Skin of body (tissue), 2 donors: ENCODE data around the gene AMMECR1L. TPM values are rescaled to one million over a fixed set of nuclear protein-coding genes. Genes with fewer than 3 reads are reported as not detected.
"Not testable (repeated sequence)": the region's sequence is repeated elsewhere in the genome, so short reads cannot be mapped to it uniquely, and the experiment has no call there.

ENCODE experiments used
- DNase-seq: peaks from one replicate; lab custom pipeline; 2025; lab: John Stamatoyannopoulos, UW
- total RNA-seq: library from RNA; depleted of rRNA; stranded (reverse); fragments of >200 nt; gene quantifications from one replicate; pipeline ENCODE4 v1.2.3, GENCODE V29; 2014

Gene AMMECR1L
- total RNA-seq, 1 donor from 2014 or later: 12.1 TPM

GRCh38 chr2:127887082-127887775 lies 1.5 kb upstream of the AMMECR1L start:
- DNase-seq: peak; percentile 4

GRCh38 chr2:127886593-127886935 lies 808 bp upstream of the AMMECR1L start:
- not testable (repeated sequence) for DNase-seq

- DNase-seq: not testable (repeated sequence)
These were observed 655 bp downstream of the AMMECR1L start for GRCh38 chr2:127884861-127885740.

- peak; percentile 12 for DNase-seq
These were observed 1.3 kb downstream of the AMMECR1L start for GRCh38 chr2:127884436-127884835.

GRCh38 chr2:127879899-127880298 lies 5.9 kb downstream of the AMMECR1L start:
- no peak for DNase-seq

- no peak for DNase-seq
These were observed 8.1 kb downstream of the AMMECR1L start for GRCh38 chr2:127877626-127878025.

GRCh38 chr2:127877136-127877535 lies 8.6 kb downstream of the AMMECR1L start:
- DNase-seq: no peak

- no peak for DNase-seq
These were observed 11.1 kb downstream of the AMMECR1L start for GRCh38 chr2:127874378-127875269.

- DNase-seq: no peak
These were observed 12.0 kb downstream of the AMMECR1L start for GRCh38 chr2:127873707-127874303.

- no peak for DNase-seq
These were observed 13.4 kb downstream of the AMMECR1L start for GRCh38 chr2:127872354-127872753.

GRCh38 chr2:127865926-127866325 lies 19.8 kb downstream of the AMMECR1L start:
- no peak for DNase-seq

GRCh38 chr2:127864877-127865276 lies 20.9 kb downstream of the AMMECR1L start:
- DNase-seq: no peak

GRCh38 chr2:127862228-127862627 lies 23.5 kb downstream of the AMMECR1L start:
- DNase-seq: no peak

- DNase-seq: no peak
These were observed 25.6 kb downstream of the AMMECR1L start for GRCh38 chr2:127860130-127860529.

- DNase-seq: no peak
These were observed 26.1 kb downstream of the AMMECR1L start for GRCh38 chr2:127859712-127860085.

- DNase-seq: peak; percentile 25
These were observed 28.4 kb downstream of the AMMECR1L start for GRCh38 chr2:127857265-127857808.

GRCh38 chr2:127853671-127854070 lies 32.1 kb downstream of the AMMECR1L start:
- DNase-seq: no peak

- no peak for DNase-seq
These were observed 33.4 kb downstream of the AMMECR1L start for GRCh38 chr2:127852388-127852787.

- no peak for DNase-seq
These were observed 37.8 kb downstream of the AMMECR1L start for GRCh38 chr2:127847931-127848330.

- no peak for DNase-seq
These were observed 40.8 kb downstream of the AMMECR1L start for GRCh38 chr2:127844973-127845372.

- no peak for DNase-seq
These were observed 42.1 kb downstream of the AMMECR1L start for GRCh38 chr2:127843677-127844076.
